ENCODE results near the gene KLHL18.

KLHL18 gene

DNA sequence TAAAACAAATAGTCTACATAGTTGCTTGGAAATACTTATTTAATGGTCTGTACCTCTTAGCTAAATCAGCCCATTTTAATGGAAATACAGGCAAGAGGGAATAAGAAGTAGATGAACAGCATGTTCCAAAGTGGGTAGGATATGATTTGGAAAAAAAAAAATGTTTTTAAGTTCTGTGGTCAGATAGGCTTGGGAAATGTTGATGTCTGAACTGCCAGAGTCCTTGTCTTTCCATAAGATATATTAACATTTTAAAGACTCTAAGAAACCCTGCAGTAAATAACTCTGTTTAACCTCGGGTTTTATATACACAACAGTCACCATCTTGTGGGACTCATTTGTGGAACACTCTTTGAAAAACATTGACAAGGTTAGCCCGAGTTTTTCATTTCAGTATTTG lies 58.1 kb downstream of the KLHL18 start:
- TF ChIP-seq, protein P1, sequence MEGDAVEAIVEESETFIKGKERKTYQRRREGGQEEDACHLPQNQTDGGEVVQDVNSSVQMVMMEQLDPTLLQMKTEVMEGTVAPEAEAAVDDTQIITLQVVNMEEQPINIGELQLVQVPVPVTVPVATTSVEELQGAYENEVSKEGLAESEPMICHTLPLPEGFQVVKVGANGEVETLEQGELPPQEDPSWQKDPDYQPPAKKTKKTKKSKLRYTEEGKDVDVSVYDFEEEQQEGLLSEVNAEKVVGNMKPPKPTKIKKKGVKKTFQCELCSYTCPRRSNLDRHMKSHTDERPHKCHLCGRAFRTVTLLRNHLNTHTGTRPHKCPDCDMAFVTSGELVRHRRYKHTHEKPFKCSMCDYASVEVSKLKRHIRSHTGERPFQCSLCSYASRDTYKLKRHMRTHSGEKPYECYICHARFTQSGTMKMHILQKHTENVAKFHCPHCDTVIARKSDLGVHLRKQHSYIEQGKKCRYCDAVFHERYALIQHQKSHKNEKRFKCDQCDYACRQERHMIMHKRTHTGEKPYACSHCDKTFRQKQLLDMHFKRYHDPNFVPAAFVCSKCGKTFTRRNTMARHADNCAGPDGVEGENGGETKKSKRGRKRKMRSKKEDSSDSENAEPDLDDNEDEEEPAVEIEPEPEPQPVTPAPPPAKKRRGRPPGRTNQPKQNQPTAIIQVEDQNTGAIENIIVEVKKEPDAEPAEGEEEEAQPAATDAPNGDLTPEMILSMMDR (IDR thresholded peaks at IDR 0.05; ENCODE audit: low read depth, low read length, missing control alignments): no peak
- in situ Hi-C loops (cut with HindIII; ENCODE audit: low sequenced_read_pairs): no loop called here
- H3K4me3 ChIP-seq (ENCODE audit: low read depth, low read length): no peak overlapping the region
- no peak for DNase-seq (ENCODE audit: low read depth)

DNA sequence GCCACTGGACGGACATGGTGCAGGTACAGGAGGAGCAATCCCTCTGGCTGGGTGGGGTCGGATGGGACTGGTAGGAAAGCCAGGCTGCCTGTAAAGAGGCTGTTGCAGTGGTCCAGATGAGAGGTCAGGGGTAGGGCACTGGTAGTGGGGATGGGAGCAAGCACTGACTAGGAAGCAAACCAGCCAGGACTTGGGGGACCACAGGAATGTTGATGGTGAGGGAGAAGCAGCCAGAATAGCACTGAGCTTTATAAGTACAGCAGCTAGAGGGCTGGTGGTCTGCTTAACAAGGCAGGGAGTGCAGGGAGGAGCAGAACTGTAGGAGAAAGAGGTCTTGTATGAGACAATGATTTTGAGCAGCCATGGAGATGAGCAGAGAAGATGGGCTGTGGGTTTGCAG lies 59.4 kb downstream of the KLHL18 start:
- H3K4me3 ChIP-seq (ENCODE audit: low read depth, low read length): no peak overlapping the region
- TF ChIP-seq, protein P1 (IDR thresholded peaks at IDR 0.05; ENCODE audit: low read depth, low read length, missing control alignments): peak; percentile 33
- DNase-seq (ENCODE audit: low read depth): peak; percentile 46

DNA sequence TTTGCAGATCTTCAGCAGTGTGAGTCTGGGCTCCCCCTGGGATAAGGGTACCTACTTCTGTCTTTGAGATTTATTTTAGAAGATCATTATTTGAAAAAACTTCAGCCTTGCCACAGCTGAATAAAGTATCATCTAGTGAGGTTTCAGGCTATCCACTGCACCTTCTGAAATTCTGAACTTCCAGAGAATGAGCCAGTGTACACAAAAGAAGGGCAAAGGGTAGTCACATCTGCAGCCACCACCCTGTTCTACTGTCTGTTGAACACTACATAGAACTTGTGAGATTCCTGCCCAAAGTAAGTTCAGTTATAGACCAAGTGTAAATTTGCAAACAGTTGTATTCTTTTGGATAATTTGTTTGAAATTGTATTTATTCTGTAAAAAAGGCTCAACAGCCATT lies 60.1 kb downstream of the KLHL18 start:
- TF ChIP-seq, protein P1 (IDR thresholded peaks at IDR 0.05; ENCODE audit: low read depth, low read length, missing control alignments): no peak
- in situ Hi-C loops (cut with HindIII; ENCODE audit: low sequenced_read_pairs): no loop called here
- DNase-seq (ENCODE audit: low read depth): no peak
- H3K4me3 ChIP-seq (ENCODE audit: low read depth, low read length): no peak overlapping the region

More for the DNA sequence above, 59.4 kb downstream of the KLHL18 start:
- in situ Hi-C loops (cut with HindIII; ENCODE audit: low sequenced_read_pairs): no loop called here

DNA sequence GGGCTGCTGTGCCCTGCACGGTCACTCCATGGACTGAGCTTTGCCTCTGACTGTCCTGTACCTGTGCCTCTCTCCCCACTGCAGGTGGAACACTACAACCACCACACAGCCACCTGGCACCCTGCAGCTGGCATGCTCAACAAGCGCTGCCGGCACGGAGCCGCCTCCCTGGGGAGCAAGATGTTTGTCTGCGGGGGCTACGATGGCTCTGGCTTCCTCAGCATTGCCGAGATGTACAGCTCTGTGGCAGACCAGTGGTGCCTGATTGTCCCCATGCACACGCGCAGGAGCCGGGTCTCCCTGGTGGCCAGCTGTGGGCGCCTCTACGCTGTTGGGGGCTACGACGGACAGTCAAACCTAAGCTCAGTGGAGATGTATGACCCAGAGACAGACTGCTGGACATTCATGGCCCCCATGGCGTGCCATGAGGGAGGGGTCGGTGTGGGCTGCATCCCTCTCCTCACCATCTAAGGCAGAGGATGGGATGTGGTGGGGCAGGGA lies 60.8 kb downstream of the KLHL18 start:
- no peak overlapping the region for H3K4me3 ChIP-seq (ENCODE audit: low read depth, low read length)
- no peak for DNase-seq (ENCODE audit: low read depth)
- in situ Hi-C loops (cut with HindIII; ENCODE audit: low sequenced_read_pairs): no loop called here
- TF ChIP-seq, protein P1 (IDR thresholded peaks at IDR 0.05; ENCODE audit: low read depth, low read length, missing control alignments): no peak

DNA sequence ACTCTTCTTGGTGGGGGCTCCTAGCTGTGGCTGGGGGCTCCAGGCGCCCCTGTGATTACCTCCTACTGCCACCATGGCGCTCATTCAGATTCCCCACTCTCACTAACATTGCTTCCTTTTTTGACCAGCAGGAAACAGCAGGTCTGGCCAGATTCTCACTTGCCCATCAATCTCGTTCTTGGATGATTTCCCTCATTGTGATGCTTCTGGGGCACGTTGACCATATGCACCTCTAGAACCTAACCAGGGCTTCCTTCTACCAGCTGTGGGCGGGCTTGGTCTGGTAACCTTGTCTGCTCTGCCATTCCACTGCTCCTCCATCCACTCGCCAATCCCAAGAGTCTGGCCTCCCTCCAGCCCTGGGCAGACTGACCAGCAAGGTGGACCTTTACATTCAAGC lies 62.2 kb downstream of the KLHL18 start:
- no peak overlapping the region for H3K4me3 ChIP-seq (ENCODE audit: low read depth, low read length)
- no peak for DNase-seq (ENCODE audit: low read depth)
- TF ChIP-seq, protein P1 (IDR thresholded peaks at IDR 0.05; ENCODE audit: low read depth, low read length, missing control alignments): no peak
- in situ Hi-C loops (cut with HindIII; ENCODE audit: low sequenced_read_pairs): no loop called here

DNA sequence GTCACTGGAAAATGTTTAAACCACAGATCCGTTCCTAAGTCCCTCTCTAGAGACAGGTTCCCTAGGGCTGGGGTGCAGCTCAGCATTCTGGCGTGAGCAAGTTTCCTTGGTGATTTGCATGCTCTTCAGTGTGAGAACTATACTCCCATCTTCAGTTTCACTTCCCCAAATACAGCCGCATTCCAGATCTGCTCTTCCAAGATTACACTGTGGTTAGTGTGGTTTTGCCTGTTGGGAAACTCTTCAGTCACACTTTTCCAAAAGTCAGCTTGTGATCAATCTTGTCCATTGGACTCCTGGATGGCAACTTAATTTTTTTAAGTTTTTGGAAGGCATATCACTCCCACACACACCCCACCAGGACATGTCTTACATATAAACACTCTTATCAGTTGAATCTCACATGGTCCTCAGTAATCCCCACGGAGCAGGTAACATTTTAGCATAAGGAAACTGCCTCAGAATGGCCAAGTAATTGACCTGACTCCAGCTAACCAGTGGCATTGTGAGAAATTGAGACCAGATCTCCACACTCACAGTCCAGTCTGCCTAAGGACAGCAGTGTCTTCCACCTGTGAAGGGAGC lies 64.6 kb downstream of the KLHL18 start:
- in situ Hi-C loops (cut with HindIII; ENCODE audit: low sequenced_read_pairs): no loop called here
- no peak overlapping the region for H3K4me3 ChIP-seq (ENCODE audit: low read depth, low read length)
- TF ChIP-seq, protein P1 (IDR thresholded peaks at IDR 0.05; ENCODE audit: low read depth, low read length, missing control alignments): no peak
- DNase-seq (ENCODE audit: low read depth): peak; percentile 38
